Kidney (tissue), 14 donors: ENCODE measurements around the gene TSPAN3. TPM values are rescaled to one million over a fixed set of nuclear protein-coding genes. Genes with fewer than 3 reads are reported as not detected.

Experiments
- DNase-seq, 5 donors: peaks; one replicate each; pipeline ENCODE4 v3.0.0-alpha.2; 2013 to 2020
- FAIRE-seq: peaks from 2 replicates; lab custom pipeline; 2012; peaks lifted over from hg19 to GRCh38; lab: Jason Lieb, UNC
- H3K27ac ChIP-seq, 2 donors: one replicate each; pipeline ENCODE4 v1.7.0; 2013; ENCODE audit warnings: low read depth in 2 of 2, low read length in 2 of 2, inconsistent platforms in 1 of 2
- H3K27me3 ChIP-seq: one replicate; pipeline ENCODE4 v1.7.1; 2013; ENCODE audit warnings: low read length, inconsistent platforms; ENCODE audit not compliant: control insufficient read depth, insufficient read depth
- H3K36me3 ChIP-seq, 3 donors: one replicate each; pipeline versions ENCODE4 v1.7.0 to v1.7.1; 2013; ENCODE audit warnings: low read length in 3 of 3, control low read depth in 1 of 3, inconsistent platforms in 1 of 3; ENCODE audit not compliant: insufficient read depth in 3 of 3, control insufficient read depth in 2 of 3
- H3K4me1 ChIP-seq, 3 donors: one replicate each; pipeline versions ENCODE4 v1.7.0 to v1.7.1; 2013; ENCODE audit warnings: low read length in 3 of 3, inconsistent platforms in 1 of 3, low read depth in 1 of 3; ENCODE audit not compliant: control insufficient read depth in 2 of 3, insufficient read depth in 2 of 3
- H3K4me3 ChIP-seq, 3 donors: one replicate each; pipeline versions ENCODE4 v1.7.0 to v1.8.1; 2013; ENCODE audit warnings: low read length in 3 of 3, control low read depth in 1 of 3, inconsistent platforms in 1 of 3
- H3K9ac ChIP-seq, 3 donors: one replicate each; pipeline versions ENCODE4 v1.7.0 to v1.7.1; 2013; ENCODE audit warnings: low read length in 3 of 3, control low read depth in 1 of 3, inconsistent platforms in 1 of 3
- H3K9me3 ChIP-seq, 3 donors: one replicate each; pipeline versions ENCODE4 v1.7.0 to v1.7.1; 2013; ENCODE audit warnings: low read length in 3 of 3, control low read depth in 1 of 3, inconsistent platforms in 1 of 3; ENCODE audit not compliant: control insufficient read depth in 2 of 3, insufficient read depth in 1 of 3
- CTCF ChIP-seq: IDR thresholded peaks from 3 replicates; pipeline ENCODE4 v1.5.1; 2012; ENCODE audit warnings: mild to moderate bottlenecking, moderate library complexity, borderline replicate concordance; ENCODE audit not compliant: insufficient read depth; ENCODE audit errors: extremely low read depth
- intact Hi-C: fragments of 100-400 bp; cut with DNase I; formaldehyde crosslinking; loops from one replicate; pipeline ENCODE4 v1.11.1; 2022
- polyA plus RNA-seq: library from polyadenylated mRNA; stranded (reverse); fragments of 350-450 nt; fragmentation: Illumina TruSeq; extraction: RNeasy Lipid Tissue Mini Kit (QIAGEN cat#74804); gene quantifications from one replicate; pipeline ENCODE4 v1.2.3, GENCODE V29; 2014; ENCODE audit warnings: low read depth, low replicate concordance; ENCODE audit not compliant: insufficient read depth
- total RNA-seq: library from RNA; stranded (reverse); fragmentation: NEBNext Ultra II Directional; extraction: Animal tissue kit (Norgen Biotek cat#: 25700); gene quantifications from one replicate; pipeline ENCODE4 v1.2.1, GENCODE V29; 2021
- donor health status: control.
- donor health status: control.
- donor health status: control.
- donor health status: control.
- donor health status: control.
- donor health status: DM: yes; HTN: yes; CAD: no.
- donor health status: Normal renal cell carcinoma (clear cell type).

The TSPAN3 gene
- total and polyA plus RNA-seq, 2 donors from 2014 or later, result 245 to 273 TPM

- H3K9ac ChIP-seq, result no peak overlapping the region
- no peaks in the 10 kb centered on the region for H3K27me3 ChIP-seq
- DNase-seq (peak in 1 of 5 donors; percentile 19), FAIRE-seq (no peak)
- intact Hi-C loops, result loop anchor here (5.0 kb wide), 1 partner anchor 521 kb away; no protein-coding TSS in a partner anchor
- H3K4me1 ChIP-seq, result no peaks in the 10 kb centered on the region
- H3K9me3 ChIP-seq, result no peaks in the 10 kb centered on the region
- TF ChIP-seq CTCF, result no peak
- H3K4me3 ChIP-seq, result no peak overlapping the region
- no peak overlapping the region for H3K27ac ChIP-seq
- H3K36me3 ChIP-seq, result no peaks in the 10 kb centered on the region
Measured at GRCh38 chr15:77021088-77021481, 49.8 kb downstream of the TSPAN3 start.

GRCh38 chr15:77020348-77021087 is 50.4 kb downstream of the TSPAN3 start:
- intact Hi-C loops, result loop anchor here (5.0 kb wide), 1 partner anchor 522 kb away; no protein-coding TSS in a partner anchor
- peak in 2 of 5 donors; percentile 30 to 49 for DNase-seq
- Histone ChIP-seq H3K9ac (no peak overlapping the region), H3K36me3 (no peaks in the 10 kb centered on the region), H3K4me1 (no peaks in the 10 kb centered on the region), H3K27me3 (no peaks in the 10 kb centered on the region), H3K4me3 (no peak overlapping the region), H3K27ac (no peak overlapping the region), H3K9me3 (no peaks in the 10 kb centered on the region)
- TF ChIP-seq CTCF, result no peak
- no peak for FAIRE-seq

- Histone ChIP-seq H3K4me3 (no peak overlapping the region), H3K9ac (no peak overlapping the region), H3K9me3 (no peaks in the 10 kb centered on the region), H3K27ac (no peak overlapping the region), H3K4me1 (no peaks in the 10 kb centered on the region), H3K27me3 (no peaks in the 10 kb centered on the region), H3K36me3 (no peaks in the 10 kb centered on the region)
- no peak for FAIRE-seq
- peak in 1 of 5 donors; percentile 33 for DNase-seq
- intact Hi-C loops, result loop anchor here (5.0 kb wide), 1 partner anchor 523 kb away; no protein-coding TSS in a partner anchor
- no peak for TF ChIP-seq CTCF
Measured at GRCh38 chr15:77019521-77020331, 51.2 kb downstream of the TSPAN3 start.
